SK-N-SH treated with all-trans-retinoic acid at 6 μM for 48 hours (cell line): ENCODE measurements around the gene PRMT3.

Experiments used
- ATAC-seq: fragments of 200-7000 bp; cut with Tn5 transposase; 3 replicates; pipeline ENCODE4 v1.9.1; 2020; ENCODE audit warnings: mild to moderate bottlenecking, moderate library complexity
- ARNTL ChIP-seq: fragments of 450-650 bp; formaldehyde crosslinking; IDR thresholded peaks from 2 replicates; pipeline ENCODE4 v1.5.0; 2020; ENCODE audit warnings: low read depth, mild to moderate bottlenecking, moderate library complexity, borderline replicate concordance
- BACH2 ChIP-seq: fragments of 250-450 bp; sonication (Bioruptor Pico); IDR thresholded peaks from 2 replicates; pipeline ENCODE4 v1.9.0; 2021; ENCODE audit warnings: mild to moderate bottlenecking, borderline replicate concordance
- CREB5 ChIP-seq: fragments of 250-450 bp; sonication (Bioruptor Pico); IDR thresholded peaks from 2 replicates; pipeline ENCODE4 v1.5.1; 2020; ENCODE audit warnings: low read depth, mild to moderate bottlenecking, moderate library complexity
- CSDC2 ChIP-seq: fragments of 250-450 bp; sonication (Bioruptor Pico); IDR thresholded peaks from 2 replicates; pipeline ENCODE4 v1.5.0; 2020; ENCODE audit warnings: mild to moderate bottlenecking, moderate library complexity
- ESRRG ChIP-seq: fragments of 250-450 bp; sonication (Bioruptor Pico); IDR thresholded peaks from 2 replicates; pipeline ENCODE4 v1.6.1; 2021; ENCODE audit warnings: mild to moderate bottlenecking
- GLIS3 ChIP-seq: fragments of 250-450 bp; sonication (Bioruptor Pico); IDR thresholded peaks from 2 replicates; pipeline ENCODE4 v1.5.0; 2020; ENCODE audit warnings: mild to moderate bottlenecking, moderate library complexity
- ISL1 ChIP-seq: fragments of 250-450 bp; sonication (Bioruptor Pico); IDR thresholded peaks from 2 replicates; pipeline ENCODE4 v2.1.2; 2022; ENCODE audit warnings: mild to moderate bottlenecking, moderate library complexity
- OSR1 ChIP-seq: fragments of 250-450 bp; sonication (Bioruptor Pico); IDR thresholded peaks from 2 replicates; pipeline ENCODE4 v1.8.0; 2022; ENCODE audit warnings: moderate library complexity, mild to moderate bottlenecking, inconsistent platforms
- PATZ1 ChIP-seq: fragments of 250-450 bp; sonication (Bioruptor Pico); IDR thresholded peaks from 2 replicates; pipeline ENCODE4 v1.8.0; 2020; ENCODE audit warnings: mild to moderate bottlenecking, moderate library complexity, borderline replicate concordance
- POU6F1 ChIP-seq: fragments of 250-450 bp; sonication (Bioruptor Pico); IDR thresholded peaks from 2 replicates; pipeline ENCODE4 v1.8.0; 2021; ENCODE audit warnings: low read depth, mild to moderate bottlenecking, moderate library complexity, borderline replicate concordance
- PPARA ChIP-seq: fragments of 250-450 bp; sonication (Bioruptor Pico); IDR thresholded peaks from 2 replicates; pipeline ENCODE4 v1.5.0; 2020; ENCODE audit warnings: mild to moderate bottlenecking, borderline replicate concordance
- RARB ChIP-seq: fragments of 250-450 bp; sonication (Bioruptor Pico); IDR thresholded peaks from 2 replicates; pipeline ENCODE4 v1.8.0; 2021; ENCODE audit warnings: mild to moderate bottlenecking, moderate library complexity
- SNAI2 ChIP-seq: fragments of 250-450 bp; sonication (Bioruptor Pico); IDR thresholded peaks from 2 replicates; pipeline ENCODE4 v1.5.0; 2020; ENCODE audit warnings: mild to moderate bottlenecking, moderate library complexity
- TCF4 ChIP-seq: fragments of 250-450 bp; sonication (Bioruptor Pico); IDR thresholded peaks from 2 replicates; pipeline ENCODE4 v1.8.0; 2021; ENCODE audit warnings: mild to moderate bottlenecking, moderate library complexity, borderline replicate concordance
- TOX ChIP-seq: fragments of 250-450 bp; sonication (Bioruptor Pico); IDR thresholded peaks from 2 replicates; pipeline ENCODE4 v1.8.0; 2021; ENCODE audit warnings: mild to moderate bottlenecking, moderate library complexity, borderline replicate concordance
- TSHZ2 ChIP-seq: fragments of 250-450 bp; sonication (Bioruptor Pico); IDR thresholded peaks from 2 replicates; pipeline ENCODE4 v1.5.0; 2020; ENCODE audit warnings: mild to moderate bottlenecking, moderate library complexity
- ZC3H10 ChIP-seq: fragments of 250-450 bp; sonication (Bioruptor Pico); IDR thresholded peaks from 2 replicates; pipeline ENCODE4 v1.5.1; 2021; ENCODE audit warnings: mild to moderate bottlenecking, moderate library complexity
- ZFP3 ChIP-seq: fragments of 250-450 bp; sonication (Bioruptor Pico); IDR thresholded peaks from 2 replicates; pipeline ENCODE4 v1.5.0; 2020; ENCODE audit warnings: mild to moderate bottlenecking, moderate library complexity
- ZFP30 ChIP-seq: fragments of 450-650 bp; formaldehyde crosslinking; IDR thresholded peaks from 2 replicates; pipeline ENCODE4 v1.5.0; 2022; ENCODE audit warnings: mild to moderate bottlenecking, moderate library complexity
- ZNF565 ChIP-seq: fragments of 450-650 bp; formaldehyde crosslinking; conservative IDR thresholded peaks from 2 replicates; pipeline ENCODE4 v1.5.0; 2020; ENCODE audit warnings: low read depth, mild to moderate bottlenecking, moderate library complexity
- ZNF70 ChIP-seq: fragments of 450-650 bp; formaldehyde crosslinking; IDR thresholded peaks from 2 replicates; pipeline ENCODE4 v1.5.0; 2020; ENCODE audit warnings: mild to moderate bottlenecking, moderate library complexity
- ZNF8 ChIP-seq: fragments of 450-650 bp; formaldehyde crosslinking; IDR thresholded peaks from 2 replicates; pipeline ENCODE4 v1.5.0; 2020; ENCODE audit warnings: mild to moderate bottlenecking, moderate library complexity

PRMT3 gene

GRCh38 chr11:20351751-20352262, 35.7 kb upstream of the PRMT3 start:
- no peak for TF ChIP-seq ZFP30 (CRISPR knock-in tag)
- TF ChIP-seq CREB5 (CRISPR knock-in tag): no peak
- TF ChIP-seq ZC3H10 (CRISPR knock-in tag): no peak
- TF ChIP-seq POU6F1: no peak
- no peak for TF ChIP-seq ARNTL
- no peak for TF ChIP-seq GLIS3
- no peak for TF ChIP-seq PATZ1
- no peak for TF ChIP-seq TSHZ2 (CRISPR knock-in tag)
- TF ChIP-seq ISL1: no peak
- TF ChIP-seq TOX (CRISPR knock-in tag): no peak
- no peak for TF ChIP-seq CSDC2 (CRISPR knock-in tag)
- TF ChIP-seq ZFP3 (CRISPR knock-in tag): no peak
- TF ChIP-seq TCF4 (CRISPR knock-in tag): no peak
- no peak for TF ChIP-seq PPARA
- TF ChIP-seq ESRRG: no peak
- TF ChIP-seq RARB (CRISPR knock-in tag): no peak
- TF ChIP-seq OSR1 (CRISPR knock-in tag): no peak
- no peak for TF ChIP-seq ZNF70
- no peak for TF ChIP-seq BACH2 (CRISPR knock-in tag)
- ATAC-seq: no peak

- peak; percentile 86 for ATAC-seq
- TF ChIP-seq TOX (CRISPR knock-in tag) (no peak), TCF4 (CRISPR knock-in tag) (no peak), ZC3H10 (CRISPR knock-in tag) (no peak), ZFP30 (CRISPR knock-in tag) (no peak), ESRRG (no peak), ARNTL (no peak), ZFP3 (CRISPR knock-in tag) (no peak)
Measured at GRCh38 chr11:20353829-20354434, 33.6 kb upstream of the PRMT3 start.

GRCh38 chr11:20355221-20356219, 32.0 kb upstream of the PRMT3 start:
- TF ChIP-seq PATZ1 (no peak), ZFP3 (CRISPR knock-in tag) (no peak), ZNF565 (CRISPR knock-in tag) (no peak), ISL1 (no peak), SNAI2 (CRISPR knock-in tag) (no peak), ZC3H10 (CRISPR knock-in tag) (no peak), POU6F1 (no peak), ZNF8 (CRISPR knock-in tag) (no peak)
- ATAC-seq: peak; percentile 96
